NCI-H1092 (cell line): ENCODE measurements around the gene HCN2.

Experiments used
- DNase-seq: peaks from one replicate; lab custom pipeline; 2025; lab: John Stamatoyannopoulos, UW

Gene HCN2

DNA sequence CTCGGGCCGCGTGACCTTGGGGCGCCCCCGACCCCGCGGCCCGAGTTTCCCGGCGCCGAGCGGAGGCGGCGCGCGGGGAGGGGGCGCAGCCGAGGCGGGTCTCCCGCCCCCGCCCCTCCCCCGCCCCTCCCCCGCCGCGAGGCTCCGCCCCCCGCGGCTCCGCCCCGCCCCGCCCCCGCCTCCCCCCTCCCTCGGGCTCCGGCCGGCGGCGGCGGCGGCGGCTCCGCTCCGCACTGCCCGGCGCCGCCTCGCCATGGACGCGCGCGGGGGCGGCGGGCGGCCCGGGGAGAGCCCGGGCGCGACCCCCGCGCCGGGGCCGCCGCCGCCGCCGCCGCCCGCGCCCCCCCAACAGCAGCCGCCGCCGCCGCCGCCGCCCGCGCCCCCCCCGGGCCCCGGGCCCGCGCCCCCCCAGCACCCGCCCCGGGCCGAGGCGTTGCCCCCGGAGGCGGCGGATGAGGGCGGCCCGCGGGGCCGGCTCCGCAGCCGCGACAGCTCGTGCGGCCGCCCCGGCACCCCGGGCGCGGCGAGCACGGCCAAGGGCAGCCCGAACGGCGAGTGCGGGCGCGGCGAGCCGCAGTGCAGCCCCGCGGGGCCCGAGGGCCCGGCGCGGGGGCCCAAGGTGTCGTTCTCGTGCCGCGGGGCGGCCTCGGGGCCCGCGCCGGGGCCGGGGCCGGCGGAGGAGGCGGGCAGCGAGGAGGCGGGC is at the start of gene HCN2:
TSS of gene HCN2 (plus strand) at position 189 of the 703 bp plus-strand sequence. CDS start at position 254, 65 bp downstream.
- no peak for DNase-seq

DNA sequence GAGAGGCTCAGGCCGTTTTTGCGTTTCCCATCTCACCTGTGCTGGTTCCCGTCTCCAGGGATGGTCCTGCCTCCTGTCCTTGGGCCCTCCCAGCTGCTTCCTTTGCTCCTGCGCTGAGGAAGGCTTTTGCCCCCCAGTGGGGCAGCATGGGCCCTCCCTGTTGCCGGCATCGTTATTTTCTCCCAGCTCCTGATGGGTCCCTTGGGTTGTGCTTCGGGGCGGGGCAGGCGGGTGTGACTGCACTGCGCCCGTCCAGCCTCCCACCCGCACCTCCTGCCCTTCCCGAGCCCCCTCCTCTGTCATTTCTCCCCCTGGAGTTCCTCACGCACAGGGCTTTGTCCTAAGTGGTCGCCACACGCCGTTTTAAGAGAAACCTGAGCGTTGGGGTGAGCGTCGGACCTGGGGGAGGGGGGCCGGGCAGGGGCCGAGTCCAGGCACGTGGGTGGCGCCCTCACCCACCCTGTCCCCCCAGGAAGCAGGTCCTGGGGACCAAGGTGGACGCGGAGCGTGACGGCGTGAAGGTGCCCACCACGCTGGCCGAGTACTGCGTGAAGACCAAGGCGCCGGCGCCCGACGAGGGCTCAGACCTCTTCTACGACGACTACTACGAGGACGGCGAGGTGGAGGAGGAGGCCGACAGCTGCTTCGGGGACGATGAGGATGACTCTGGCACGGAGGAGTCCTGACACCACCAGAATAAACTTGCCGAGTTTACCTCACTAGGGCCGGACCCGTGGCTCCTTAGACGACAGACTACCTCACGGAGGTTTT is 48.6 kb upstream of the HCN2 start:
- DNase-seq = no peak

DNA sequence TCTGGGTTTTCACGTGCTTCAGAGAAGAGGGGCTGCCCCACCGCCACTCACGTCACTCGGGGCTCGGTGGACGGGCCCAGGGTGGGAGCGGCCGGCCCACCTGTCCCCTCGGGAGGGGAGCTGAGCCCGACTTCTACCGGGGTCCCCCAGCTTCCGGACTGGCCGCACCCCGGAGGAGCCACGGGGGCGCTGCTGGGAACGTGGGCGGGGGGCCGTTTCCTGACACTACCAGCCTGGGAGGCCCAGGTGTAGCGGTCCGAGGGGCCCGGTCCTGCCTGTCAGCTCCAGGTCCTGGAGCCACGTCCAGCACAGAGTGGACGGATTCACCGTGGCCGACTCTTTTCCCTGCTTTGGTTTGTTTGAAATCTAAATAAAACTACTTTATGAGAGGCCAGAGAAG is 48.0 kb upstream of the HCN2 start:
- no peak for DNase-seq

DNA sequence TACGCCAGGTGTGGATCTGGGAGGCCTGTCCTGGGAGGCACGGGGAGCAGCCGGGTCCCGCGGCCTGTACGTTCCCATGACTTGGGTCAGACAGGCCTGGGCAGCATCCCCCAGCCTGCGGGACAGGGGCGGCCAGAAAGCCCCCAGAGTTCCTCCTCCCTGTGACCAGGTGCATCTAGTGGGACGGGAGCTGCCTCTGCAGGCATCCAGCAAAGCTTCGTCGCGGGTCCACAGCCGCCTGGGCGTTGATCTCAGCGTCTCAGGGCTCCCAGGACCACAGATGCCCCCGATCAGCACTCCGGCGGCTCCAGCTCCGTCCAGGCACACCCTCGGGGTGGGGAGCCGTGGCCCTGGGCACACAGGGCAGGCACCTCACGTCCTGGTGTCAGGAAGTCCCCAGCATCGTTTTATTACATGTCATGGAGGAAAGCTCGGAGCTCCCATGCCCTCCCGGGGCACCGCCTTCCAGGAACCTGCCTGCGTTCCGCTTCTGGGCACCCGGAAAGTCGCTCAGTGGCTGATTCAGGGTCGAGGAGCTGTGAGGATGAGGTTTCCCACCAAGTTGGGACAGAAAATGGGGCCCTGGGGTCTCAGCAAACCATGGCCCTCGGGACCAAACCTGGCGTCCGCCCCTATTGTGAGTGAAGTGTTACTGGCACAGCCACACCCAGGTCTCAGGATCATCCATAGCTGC is 47.4 kb upstream of the HCN2 start:
- no peak for DNase-seq

DNA sequence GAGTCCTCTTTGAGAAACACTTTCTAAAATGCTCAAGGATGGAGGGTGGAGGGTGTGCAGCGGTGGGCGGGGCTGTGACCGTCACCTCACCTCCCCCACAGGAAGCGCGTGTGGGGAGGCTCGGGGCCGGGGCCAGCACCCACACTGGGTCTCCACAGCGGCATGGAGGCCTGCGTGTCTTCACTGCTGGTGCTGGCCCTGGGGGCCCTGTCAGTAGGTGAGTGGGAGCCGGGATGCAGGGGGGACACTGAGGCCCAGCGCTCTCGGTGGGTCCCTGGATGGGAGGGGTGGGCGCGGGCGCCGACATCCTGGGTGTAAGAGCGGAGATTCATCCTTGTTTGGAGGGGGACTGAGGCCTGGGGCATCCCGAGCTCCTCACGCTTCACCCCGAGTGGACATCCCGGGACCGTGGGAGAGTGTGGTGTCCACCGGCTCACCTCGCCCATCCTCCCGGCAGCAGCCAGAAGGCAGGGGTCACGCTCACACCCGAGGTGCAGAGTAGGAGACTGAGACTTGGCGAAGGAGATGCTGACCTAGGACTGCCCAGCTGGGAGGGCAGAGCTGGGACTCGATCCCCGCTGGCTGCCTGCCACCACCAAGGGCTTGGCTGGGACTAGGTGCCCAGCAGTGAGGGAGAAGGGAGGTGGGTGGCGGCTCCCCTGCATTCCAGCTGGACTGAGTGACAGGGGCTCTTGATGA is 45.6 kb upstream of the HCN2 start, which contains the start of gene GZMM:
TSS of gene GZMM (plus strand) at position 144 of the 699 bp plus-strand sequence. CDS start at position 163, 19 bp downstream.
- DNase-seq = no peak

DNA sequence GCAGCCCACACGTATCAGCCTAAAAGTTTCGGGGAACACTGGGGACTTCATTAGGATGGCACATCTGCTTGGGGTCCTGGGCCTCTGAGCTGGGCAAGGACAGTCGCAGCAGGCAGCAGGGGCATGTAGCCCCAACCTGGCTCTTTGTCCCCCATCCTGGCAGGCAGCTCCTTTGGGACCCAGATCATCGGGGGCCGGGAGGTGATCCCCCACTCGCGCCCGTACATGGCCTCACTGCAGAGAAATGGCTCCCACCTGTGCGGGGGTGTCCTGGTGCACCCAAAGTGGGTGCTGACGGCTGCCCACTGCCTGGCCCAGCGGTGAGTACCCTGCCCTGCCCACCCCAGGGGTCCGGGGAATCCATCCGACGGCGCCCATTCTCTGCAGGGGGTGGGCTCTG is 42.6 kb upstream of the HCN2 start:
- no peak for DNase-seq

DNA sequence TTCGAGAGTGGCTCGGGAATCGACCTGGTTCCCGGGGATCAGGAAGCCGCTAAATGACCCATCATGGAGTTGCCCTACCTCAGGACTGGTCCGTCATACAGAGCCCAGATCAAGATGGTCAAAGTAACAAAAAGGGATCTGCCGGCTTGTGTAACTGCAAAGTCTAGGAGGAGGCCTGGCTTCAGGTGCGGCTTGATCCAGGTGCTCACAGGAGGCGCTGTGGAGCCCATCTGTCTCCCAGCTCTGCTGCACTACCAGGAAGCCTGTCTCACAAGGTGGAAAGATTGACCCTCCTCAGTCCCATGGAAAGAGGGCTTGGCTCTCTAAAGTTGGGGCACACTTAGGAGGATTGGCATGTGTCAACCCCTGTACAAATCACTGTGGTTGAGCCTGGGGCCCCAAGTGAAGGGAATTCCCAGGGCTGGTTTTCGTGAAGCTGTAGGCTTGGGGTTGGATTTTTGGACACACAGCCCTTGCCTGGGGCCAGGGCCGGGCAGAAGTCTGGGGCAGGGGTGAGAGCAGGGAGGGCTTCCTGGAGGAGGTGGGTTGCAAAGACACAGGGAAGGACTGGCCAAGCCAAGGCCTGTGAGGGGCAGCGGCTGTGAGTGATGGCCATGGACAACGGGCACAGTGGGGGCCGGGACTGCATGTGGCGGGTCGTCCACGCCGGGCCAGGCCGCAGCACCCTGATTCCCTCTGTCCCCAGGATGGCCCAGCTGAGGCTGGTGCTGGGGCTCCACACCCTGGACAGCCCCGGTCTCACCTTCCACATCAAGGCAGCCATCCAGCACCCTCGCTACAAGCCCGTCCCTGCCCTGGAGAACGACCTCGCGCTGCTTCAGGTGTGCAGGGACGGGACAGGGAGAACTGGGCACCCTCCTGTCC is 41.6 kb upstream of the HCN2 start:
- DNase-seq = no peak

DNA sequence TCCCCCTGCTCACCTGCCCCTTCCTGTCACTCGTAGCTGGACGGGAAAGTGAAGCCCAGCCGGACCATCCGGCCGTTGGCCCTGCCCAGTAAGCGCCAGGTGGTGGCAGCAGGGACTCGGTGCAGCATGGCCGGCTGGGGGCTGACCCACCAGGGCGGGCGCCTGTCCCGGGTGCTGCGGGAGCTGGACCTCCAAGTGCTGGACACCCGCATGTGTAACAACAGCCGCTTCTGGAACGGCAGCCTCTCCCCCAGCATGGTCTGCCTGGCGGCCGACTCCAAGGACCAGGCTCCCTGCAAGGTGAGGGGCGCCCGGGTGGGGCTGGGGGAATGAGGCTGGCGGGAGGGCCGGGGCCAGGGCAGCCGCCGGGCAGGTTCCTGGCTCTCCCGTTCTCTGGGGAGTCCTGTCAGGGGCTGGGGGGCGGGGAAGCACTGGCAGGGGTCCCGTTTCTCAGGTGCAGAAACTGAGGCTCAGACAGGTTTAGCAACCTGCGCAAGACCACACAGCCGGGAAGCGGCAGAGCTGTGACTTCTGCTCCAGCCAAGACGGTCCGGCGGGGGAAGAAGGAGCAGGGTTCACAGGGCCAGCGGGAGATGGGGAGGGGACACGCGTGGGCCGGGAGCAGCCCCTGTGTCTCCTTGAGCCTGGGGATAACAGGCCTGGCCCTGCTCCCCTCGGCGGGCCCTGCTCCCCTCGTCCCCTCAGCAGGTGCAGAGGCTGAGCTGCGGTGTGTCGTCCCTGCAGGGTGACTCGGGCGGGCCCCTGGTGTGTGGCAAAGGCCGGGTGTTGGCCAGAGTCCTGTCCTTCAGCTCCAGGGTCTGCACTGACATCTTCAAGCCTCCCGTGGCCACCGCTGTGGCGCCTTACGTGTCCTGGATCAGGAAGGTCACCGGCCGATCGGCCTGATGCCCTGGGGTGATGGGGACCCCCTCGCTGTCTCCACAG is 40.5 kb upstream of the HCN2 start:
- no peak for DNase-seq

DNA sequence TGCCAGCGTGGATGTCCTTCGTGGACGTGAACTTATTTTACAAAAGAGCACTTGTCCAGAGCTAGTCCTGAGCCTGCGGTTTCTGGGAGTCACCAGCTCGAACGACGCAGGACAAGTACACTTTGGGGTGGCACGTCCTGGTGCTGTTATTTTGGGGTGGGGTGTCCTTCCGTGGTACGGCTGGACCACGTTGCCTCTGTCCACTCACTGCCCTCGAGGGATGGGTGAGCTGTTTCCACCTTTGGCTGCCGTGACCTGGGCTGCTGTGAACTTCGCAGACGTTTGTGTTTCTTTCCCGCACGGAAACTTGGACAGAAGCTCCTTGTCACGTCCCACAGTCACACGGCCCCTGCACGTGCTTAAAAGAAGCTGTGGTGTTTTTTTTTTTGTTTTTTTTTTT is 34.9 kb upstream of the HCN2 start:
- DNase-seq = no peak

DNA sequence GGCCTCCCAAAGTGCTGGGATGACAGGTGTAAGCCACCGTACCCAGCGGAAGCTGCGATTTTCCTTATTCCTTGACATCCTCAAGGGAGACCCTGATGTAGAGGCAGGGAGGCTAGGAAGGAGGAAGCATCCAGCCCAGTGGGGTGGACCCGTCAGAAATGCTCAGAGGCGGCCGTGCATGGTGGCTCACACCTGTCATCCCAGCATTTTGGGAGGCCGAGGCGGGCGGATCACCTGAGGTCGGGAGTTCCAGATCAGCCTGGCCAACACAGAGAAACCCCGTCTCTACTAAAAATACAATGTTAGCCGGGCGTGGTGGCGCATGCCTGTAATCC is 34.2 kb upstream of the HCN2 start:
- DNase-seq = no peak

DNA sequence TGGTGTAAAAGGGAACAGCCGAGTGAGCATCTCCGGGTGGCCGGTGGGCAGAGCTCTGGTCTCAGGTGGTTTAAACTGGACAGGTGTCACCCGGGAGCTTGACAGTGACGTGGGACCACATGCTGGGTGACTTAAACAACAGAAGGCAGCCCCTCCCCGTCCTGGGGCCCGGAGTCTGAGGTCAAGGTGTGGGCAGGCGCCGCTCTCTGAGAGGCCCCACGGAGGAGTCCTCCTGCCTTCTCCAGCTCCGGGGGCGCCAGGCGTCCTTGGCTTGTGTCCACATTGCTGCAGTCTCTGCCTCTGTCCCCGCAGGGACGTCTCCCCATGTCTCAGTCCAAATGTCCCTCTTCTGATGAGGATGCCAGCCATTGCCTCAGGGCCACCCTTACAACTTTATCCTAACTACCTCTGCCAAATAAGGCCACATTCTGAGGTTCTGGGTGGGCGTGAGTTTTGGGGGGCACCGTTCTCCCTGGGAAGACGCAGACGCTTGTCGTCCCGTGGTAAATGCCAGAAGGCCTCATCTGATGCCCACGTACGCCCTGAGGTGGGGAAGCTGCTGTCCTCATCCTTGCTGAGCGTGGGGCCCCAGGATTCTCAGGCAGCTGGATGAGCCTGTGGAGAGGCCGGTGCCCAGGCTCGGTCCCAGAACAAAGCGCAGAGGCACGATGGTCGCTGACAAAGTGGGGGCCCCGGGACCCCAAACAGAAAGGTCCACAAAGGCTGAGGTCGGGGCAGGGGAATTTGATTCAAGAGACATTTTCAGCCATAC is 32.9 kb upstream of the HCN2 start:
- no peak for DNase-seq

DNA sequence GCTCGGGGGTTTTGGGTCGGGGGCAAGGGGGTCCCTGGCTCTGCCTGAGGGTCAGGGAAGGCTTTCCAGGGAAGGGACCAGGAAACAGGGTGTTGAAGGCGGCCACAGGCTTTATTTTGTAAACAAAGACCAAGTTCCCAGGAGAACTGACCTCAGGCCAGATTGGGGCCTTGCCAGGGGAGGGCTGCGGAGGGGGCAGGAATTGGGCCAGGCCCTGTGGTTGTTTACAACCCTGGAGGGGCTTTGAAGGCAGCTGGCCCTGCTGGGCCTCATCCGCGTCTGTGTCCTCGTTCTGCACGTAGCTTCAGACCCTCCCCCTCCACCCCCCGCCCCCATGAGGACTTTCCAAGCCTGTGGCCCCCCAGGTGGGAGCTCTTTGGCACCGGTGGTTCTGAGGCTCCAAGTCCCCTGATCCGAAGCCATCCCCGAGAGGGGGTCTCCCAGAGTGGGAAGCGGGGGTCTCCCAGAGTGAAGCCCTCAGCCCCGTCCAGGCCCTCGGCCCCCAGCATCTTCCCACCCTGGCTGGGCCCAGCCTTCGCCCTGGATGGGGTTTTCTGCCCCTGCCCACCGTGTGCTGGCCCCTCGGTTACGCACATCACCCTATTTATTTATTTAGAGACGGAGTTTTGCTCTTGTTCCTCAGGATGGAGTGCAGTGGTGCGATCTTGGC is 30.8 kb upstream of the HCN2 start:
- DNase-seq = no peak

DNA sequence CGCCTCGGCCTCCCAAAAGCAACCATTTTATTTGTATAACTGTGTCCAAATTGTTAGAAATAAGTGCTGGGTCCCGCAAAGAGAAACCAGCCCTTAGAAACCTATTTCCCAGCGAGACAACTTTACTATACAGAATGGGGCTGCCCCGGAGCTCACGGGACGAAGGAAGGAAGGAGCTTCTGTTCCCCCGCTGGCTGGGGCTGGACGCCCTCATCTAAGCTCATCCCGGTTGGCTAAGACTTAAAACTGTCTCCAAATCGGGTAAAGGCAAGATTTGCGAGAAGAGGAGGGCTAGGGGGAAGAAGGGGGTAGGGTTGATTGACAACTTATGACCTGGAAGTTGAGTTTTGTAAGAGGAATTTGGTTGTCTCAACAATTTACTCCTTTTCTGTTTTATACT is 29.6 kb upstream of the HCN2 start:
- DNase-seq = no peak

DNA sequence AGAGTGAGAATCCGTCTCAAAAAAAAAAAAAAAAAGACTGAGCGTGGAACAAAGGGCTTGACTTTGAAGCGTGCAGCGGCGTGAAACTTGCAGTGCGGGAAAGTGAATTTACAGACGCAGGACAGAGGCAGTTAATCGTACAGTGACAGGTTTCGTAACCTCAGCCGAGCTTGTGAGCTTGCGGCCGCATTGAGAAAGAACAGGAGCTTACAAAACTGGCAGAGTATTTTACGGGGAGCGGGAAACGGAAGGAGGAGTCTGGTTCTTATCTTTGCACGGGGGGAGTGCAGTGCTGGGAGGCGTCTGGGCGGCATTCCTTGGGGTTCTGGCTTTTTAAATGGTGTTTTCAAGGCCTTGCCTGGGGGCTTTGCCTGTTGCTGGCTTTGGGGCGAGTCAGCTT is 23.3 kb upstream of the HCN2 start:
- no peak for DNase-seq

DNA sequence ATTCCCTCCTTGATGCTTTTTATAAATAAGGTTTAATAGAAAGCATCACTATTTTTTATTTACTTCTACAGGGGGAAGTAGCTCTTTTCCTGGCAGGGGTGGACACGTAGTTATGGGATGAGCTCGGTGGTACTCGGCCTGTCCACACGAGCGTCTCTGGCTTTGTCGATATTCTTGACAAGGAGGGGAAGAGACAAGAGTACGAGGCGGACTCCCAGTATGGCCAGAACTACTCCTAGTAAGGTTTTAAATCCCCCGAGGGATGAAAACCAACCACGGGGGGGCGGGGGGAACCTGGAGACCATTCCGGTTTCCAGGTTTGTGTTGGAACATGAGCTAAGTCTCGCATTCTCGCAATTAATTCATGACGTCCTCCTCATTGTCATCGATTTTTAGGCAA is 22.8 kb upstream of the HCN2 start:
- no peak for DNase-seq

DNA sequence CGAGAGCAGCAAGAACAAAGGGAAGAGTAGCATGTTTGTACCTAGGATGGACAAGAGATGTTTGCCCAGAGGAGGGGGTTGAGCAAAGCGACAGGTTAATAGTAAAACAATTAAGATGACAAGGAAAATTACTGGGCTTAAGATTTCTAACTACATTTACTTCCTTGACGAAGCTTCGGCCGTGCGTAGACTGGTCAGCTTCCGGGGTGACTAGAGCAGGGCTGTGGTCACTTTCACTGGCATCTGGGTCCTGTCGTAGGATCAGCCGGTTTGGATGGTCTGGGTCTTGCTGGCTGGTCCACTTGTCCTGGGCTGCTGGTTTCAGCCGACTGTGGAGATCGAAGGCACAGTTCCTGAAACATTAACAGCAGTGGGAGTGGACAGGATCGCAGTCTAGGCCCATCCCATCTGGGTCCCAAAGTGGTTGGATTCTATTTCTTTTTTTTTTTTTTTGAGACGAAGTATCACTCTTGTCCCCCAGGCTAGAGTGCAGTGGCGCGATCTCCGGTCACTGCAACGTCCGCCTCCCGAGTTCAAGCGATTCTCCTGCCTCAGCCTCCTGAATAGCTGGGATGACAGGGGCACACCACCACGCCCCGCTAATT is 22.3 kb upstream of the HCN2 start:
- DNase-seq = no peak

DNA sequence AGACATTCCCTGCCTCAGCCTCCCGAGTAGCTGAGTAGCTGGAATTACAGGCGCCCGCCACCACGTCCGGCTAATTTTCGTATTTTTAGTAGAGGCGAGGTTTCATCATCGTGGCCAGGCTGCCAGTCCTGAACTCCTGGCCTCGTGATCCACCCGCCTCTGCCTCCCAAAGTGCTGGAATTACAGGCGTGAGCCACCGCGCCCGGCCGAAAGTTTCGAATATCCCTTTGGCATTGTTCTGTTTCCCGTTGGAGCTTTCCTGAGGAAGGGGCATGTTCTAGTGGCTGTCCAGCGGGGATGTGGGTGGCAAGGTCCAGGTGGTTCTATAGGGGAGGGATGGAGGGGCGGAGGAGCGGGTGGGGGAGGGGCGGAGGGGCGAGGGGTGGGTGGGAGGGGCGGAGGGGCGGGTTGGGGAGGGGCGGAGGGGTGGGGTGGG is 19.4 kb upstream of the HCN2 start:
- DNase-seq = no peak

DNA sequence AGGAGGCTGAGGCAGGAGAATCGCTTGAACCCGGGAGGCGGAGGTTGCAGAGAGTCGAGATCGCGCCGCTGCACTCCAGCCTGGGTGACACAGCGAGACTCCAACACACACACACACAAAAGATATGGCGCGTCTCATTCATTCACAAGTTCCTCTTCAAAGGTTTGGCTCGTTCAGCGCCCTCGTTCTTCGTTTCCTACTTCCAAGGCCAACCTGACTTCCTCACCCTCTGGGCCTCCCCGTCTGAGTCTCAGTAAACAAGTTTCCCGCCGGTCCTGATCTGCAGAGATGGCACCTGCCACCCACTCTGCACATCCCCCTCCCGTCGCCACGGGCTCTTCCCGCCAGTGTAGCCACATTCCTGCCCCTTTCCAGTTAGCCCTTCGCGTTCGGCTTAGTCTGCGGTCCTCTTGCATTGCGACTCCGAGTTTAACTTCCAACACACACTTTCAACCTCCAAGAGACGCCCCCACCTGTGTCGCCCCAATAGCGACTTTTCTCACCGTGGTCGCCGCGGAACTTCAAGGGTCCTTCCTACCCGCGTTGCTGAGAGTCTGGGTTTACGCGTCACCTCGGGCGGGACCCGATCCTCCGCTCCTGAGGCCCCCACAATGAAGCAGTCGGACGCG is 18.6 kb upstream of the HCN2 start:
- no peak for DNase-seq
